Heart right ventricle (tissue), 16 donors: ENCODE data around the gene TAOK1. TPM values are rescaled to one million over a fixed set of nuclear protein-coding genes. Genes with fewer than 3 reads are reported as not detected.

Experiments used
- ATAC-seq, 8 donors: fragments of 200-7000 bp; cut with Tn5 transposase; one replicate each; pipeline ENCODE4 v1.9.1; 2020; ENCODE audit warnings: mild to moderate bottlenecking in 8 of 8, moderate library complexity in 8 of 8, moderate number of reproducible peaks in 1 of 8
- DNase-seq, 2 donors: peaks; one replicate each; pipeline ENCODE4 v3.0.0-alpha.2; 2020
- H3K27ac ChIP-seq, 10 donors: fragments of 200-600 bp; sonication (generic) in 2 of 10; one replicate each; pipeline versions ENCODE4 v1.5.0 to v1.8.0; 2020 to 2022; ENCODE audit warnings: mild to moderate bottlenecking in 3 of 10
- H3K27me3 ChIP-seq, 7 donors: fragments of 200-600 bp; one replicate each; pipeline ENCODE4 v1.8.0; 2021 to 2022; ENCODE audit warnings: mild to moderate bottlenecking in 2 of 7
- H3K36me3 ChIP-seq, 9 donors: fragments of 200-600 bp; sonication (generic) in 1 of 9; one replicate each; pipeline versions ENCODE4 v1.5.0 to v1.8.0; 2020 to 2022; ENCODE audit warnings: mild to moderate bottlenecking in 2 of 9
- H3K4me1 ChIP-seq, 9 donors: fragments of 200-600 bp; sonication (generic) in 1 of 9; one replicate each; pipeline versions ENCODE4 v1.5.0 to v1.8.0; 2020 to 2022; ENCODE audit warnings: mild to moderate bottlenecking in 4 of 9
- H3K4me3 ChIP-seq, 10 donors: fragments of 200-600 bp; sonication (generic) in 2 of 10; one replicate each; pipeline versions ENCODE4 v1.5.0 to v1.8.0; 2020 to 2022; ENCODE audit warnings: mild to moderate bottlenecking in 7 of 10, moderate library complexity in 2 of 10
- H3K9me3 ChIP-seq, 11 donors: fragments of 200-600 bp in 10 of 11; sonication (generic) in 2 of 11; one replicate each; pipeline versions ENCODE4 v1.5.0 to v1.8.0; 2013 to 2022; ENCODE audit warnings: mild to moderate bottlenecking in 2 of 11, control low read depth in 1 of 11, moderate library complexity in 1 of 11
- WGBS, 2 donors: extraction: QIAGEN DNeasy Blood & Tissue Kit; methylation state at CpG; one replicate each; pipeline ENCODE4 v1.1.7; 2013; ENCODE audit warnings: inconsistent platforms in 1 of 2; 5-methylcytosine and 5-hydroxymethylcytosine counted together
- intact Hi-C, 10 donors: fragments of 100-400 bp; cut with DNase I; formaldehyde crosslinking; loops; one replicate each; pipeline versions ENCODE4 v1.11.1 to v1.14.2; 2022
- polyA plus RNA-seq, 2 donors: library from polyadenylated mRNA; stranded (reverse); fragments of 200-250 nt; gene quantifications; one replicate each; pipeline ENCODE4 v1.2.3, GENCODE V29; 2013
- total RNA-seq, 10 donors: library from RNA; stranded (reverse); fragmentation: NEBNext Ultra II Directional in 3 of 10; extraction: Animal tissue kit (Norgen Biotek cat#: 25700) in 3 of 10; gene quantifications; one replicate each; pipeline versions ENCODE4 v1.2.1 to v1.2.4, GENCODE V29; 2021 to 2023
- TF ChIP-seq, protein P1 (sequence below), 9 donors: fragments of 200-600 bp; sonication (generic) in 2 of 9; IDR thresholded peaks; one replicate each; pipeline versions ENCODE4 v1.5.0 to v1.8.0; 2021 to 2022; ENCODE audit warnings: antibody characterized with exemption in 9 of 9, mild to moderate bottlenecking in 5 of 9, moderate library complexity in 1 of 9
- donor health status: Arrhythmogenic right ventricular cardiomyopathy.
- donor health status: ischemic (EF 13 %, LVEDD 7.1; RV severe dilation, severe dysfunction).
- donor health status: healthy with polysubstance abuse.
- donor health status: DM: no; HTN: yes; CAD: no.
- donor health status: DM: no; HTN: no; CAD: no.
- donor health status: ischemic (EF 25% LVEDD 6.9; RV normal size, moderate dysfunction).
- donor health status: ischemic (EF 25% LVEDD 5.7; RV mildly dilated, moderate dysfunction).
- donor health status: healthy.
- donor health status: DM: yes; HTN: yes; CAD: no.
- donor health status: Ischemic cardiomyopathy.
- donor health status: ischemic (EF 35%, LVEDD 5.7; RV mildly dilated, moderate dysfunction).
- donor health status: nonischemic (EF 11% LVEDD 7.7; RV severe dilation, severe dysfunction).
- donor health status: DM: yes; HTN: yes; CAD: no.
- donor health status: PGD.
- donor health status: ischemic (EF 29% LVEDD 5.4; RV normal size, mild dysfunction).
- donor health status: nonischemic (EF 23%, LVEDD 6.1; RV moderate dilation, normal function).

Gene TAOK1
- total and polyA plus RNA-seq, 12 donors: 6.4 to 86.9 (median 68.8) TPM

DNA sequence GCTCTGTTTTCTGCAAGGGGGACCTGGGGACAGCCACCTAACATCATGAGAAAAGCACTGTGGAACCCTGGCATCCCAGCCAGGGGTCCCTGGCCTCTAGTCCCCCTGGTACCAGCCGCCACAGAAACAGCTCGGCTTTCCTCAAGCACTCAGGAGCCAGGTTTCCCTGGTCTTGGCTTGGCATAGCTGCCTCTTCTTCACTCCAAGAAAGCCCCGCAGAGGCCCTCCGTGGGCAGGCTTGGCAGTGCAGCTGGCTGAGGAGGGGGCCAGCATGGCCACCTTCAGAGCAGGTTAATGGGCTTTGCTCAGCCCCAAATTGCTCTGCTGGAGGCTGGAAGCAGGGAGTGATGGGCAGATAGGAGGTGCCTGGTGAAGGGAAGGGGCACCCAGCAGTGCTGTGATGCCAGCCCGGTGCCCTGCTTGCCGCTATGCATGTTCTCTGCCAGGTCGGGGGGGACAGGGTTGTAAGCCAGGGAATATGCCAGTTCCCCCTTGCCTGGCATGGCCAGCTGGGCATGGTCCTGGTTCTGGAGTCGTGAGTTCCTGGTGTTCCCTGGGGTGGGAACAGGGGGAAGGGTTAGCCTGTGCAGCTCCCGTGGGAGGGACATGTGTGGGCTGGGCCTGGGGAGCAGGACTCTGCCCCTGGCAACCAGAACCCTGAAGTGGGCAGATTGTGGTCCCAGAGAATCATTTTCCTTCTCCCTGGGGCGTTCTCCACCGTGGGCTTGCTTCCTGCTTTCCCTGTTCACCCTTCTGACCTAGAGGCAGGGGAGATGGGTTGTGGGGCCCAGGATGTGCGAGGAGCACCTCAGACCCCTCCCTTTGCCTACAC is 206.0 kb downstream of the TAOK1 start:
- intact Hi-C loops: no loop called here
- H3K27me3 ChIP-seq: peaks cover 0 to 15% (median 0%) of the 10 kb centered on the region in 7 donors
- no peak for ATAC-seq
- H3K27ac ChIP-seq: peak overlapping the region in 1 of 10 donors; percentile 14
- peak in 1 of 2 donors; percentile 3 for DNase-seq
- WGBS, 2 donors: 76 to 87% methylated on average over 12 of the region's 12 CpGs
- TF ChIP-seq, protein P1, sequence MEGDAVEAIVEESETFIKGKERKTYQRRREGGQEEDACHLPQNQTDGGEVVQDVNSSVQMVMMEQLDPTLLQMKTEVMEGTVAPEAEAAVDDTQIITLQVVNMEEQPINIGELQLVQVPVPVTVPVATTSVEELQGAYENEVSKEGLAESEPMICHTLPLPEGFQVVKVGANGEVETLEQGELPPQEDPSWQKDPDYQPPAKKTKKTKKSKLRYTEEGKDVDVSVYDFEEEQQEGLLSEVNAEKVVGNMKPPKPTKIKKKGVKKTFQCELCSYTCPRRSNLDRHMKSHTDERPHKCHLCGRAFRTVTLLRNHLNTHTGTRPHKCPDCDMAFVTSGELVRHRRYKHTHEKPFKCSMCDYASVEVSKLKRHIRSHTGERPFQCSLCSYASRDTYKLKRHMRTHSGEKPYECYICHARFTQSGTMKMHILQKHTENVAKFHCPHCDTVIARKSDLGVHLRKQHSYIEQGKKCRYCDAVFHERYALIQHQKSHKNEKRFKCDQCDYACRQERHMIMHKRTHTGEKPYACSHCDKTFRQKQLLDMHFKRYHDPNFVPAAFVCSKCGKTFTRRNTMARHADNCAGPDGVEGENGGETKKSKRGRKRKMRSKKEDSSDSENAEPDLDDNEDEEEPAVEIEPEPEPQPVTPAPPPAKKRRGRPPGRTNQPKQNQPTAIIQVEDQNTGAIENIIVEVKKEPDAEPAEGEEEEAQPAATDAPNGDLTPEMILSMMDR (IDR thresholded peaks at IDR 0.05): no peak
- H3K9me3 ChIP-seq: no peaks in the 10 kb centered on the region
- no peaks in the 10 kb centered on the region for H3K36me3 ChIP-seq
- peaks cover 8 to 64% (median 42%) of the 10 kb centered on the region in 9 donors for H3K4me1 ChIP-seq
- H3K4me3 ChIP-seq: no peak overlapping the region

DNA sequence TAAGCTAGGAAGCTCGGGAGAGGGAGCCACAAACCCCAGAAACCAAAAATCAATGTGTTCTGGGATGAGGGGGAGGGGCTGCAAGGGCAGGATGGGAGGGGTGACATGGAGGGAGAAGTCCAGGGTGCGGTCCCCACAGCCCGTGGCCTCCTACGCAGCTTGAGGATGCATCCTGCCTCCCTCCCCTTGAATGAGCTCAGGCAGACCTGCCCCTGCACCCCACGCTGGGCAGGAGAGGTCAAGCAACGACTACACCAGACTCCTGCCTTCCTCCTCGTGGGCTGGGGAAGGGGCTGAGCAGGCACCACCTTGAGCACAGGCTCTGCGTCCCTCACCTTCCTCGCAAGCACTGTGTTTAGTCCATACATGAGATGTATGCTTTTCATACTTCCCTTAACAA is 206.6 kb downstream of the TAOK1 start:
- 54 to 62% methylated on average over 9 of the region's 9 CpGs for WGBS, 2 donors
- peaks cover 6 to 57% (median 35%) of the 10 kb centered on the region in 9 donors for H3K4me1 ChIP-seq
- DNase-seq: peak in 1 of 2 donors; percentile 54
- no peak overlapping the region for H3K4me3 ChIP-seq
- H3K36me3 ChIP-seq: no peaks in the 10 kb centered on the region
- intact Hi-C loops: no loop called here
- H3K9me3 ChIP-seq: no peaks in the 10 kb centered on the region
- H3K27ac ChIP-seq: peak overlapping the region in 1 of 10 donors; percentile 28
- peaks cover 0 to 15% (median 0%) of the 10 kb centered on the region in 7 donors for H3K27me3 ChIP-seq
- TF ChIP-seq, protein P1 (IDR thresholded peaks at IDR 0.05): no peak
- ATAC-seq: peak in 6 of 8 donors; percentile 23 to 73 (median 46)

DNA sequence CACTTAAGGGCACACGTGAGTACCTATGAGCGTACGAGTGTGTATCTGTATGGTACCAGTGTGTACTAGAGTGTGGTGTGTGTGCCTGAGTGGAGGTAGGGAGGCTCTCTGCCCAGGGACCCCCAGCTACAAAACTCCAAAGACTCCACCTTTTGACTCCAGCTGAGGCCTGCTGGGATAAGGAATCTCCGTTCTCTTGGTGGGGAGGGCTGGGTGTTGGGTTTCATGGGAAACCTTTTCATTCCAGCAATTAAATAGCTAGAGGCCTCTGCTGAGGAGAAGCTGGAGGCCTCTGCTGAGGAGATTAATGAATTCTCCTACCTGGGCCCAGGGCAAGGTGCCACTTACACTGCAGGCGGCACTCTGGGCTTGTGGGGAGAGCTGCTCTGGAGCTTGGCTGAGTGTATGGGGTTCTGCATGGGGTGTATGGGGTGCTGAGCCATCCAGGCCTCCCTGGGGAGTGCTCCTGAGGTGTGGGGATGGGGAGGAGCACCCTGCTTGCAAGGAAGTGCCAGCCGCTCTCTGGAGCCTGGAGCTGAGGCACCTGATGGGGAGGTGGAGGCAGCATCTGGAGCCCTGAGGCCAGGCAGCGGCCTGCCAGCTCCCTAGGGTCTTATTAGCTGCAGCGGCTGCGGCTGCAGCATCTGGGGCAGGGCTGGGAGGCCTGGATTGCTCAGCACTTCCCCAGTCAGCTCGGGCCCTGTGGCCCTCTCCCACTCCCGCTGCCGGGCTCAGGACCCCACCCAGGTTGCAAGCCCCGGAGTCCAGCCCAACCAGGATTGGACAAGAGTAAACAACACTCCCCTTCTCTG is 207.4 kb downstream of the TAOK1 start:
- Histone ChIP-seq H3K27ac (peak overlapping the region in 2 of 10 donors; percentile 3 to 9), H3K9me3 (no peaks in the 10 kb centered on the region), H3K4me1 (peaks cover 6 to 50% (median 28%) of the 10 kb centered on the region in 9 donors), H3K27me3 (peaks cover 0 to 15% (median 0%) of the 10 kb centered on the region in 7 donors), H3K4me3 (no peak overlapping the region), H3K36me3 (no peaks in the 10 kb centered on the region)
- DNase-seq: peak in 1 of 2 donors; percentile 4
- ATAC-seq: no peak
- 64 to 73% methylated on average over 13 of the region's 13 CpGs for WGBS, 2 donors
- TF ChIP-seq, protein P1 (IDR thresholded peaks at IDR 0.05): no peak
- intact Hi-C loops: no loop called here

Other genes starting within 250 kb of the TAOK1 start
- gene MYO18A, start 210.0 kb upstream of the TAOK1 start, total RNA-seq: 100 to 1,000 TPM; 217 to 408 (median 327) TPM
- 100 to 1,000 TPM in 1 of 2 donors, 10 to 100 TPM in 1; 61.4 to 442 TPM for gene MYO18A, start 210.0 kb upstream of the TAOK1 start, polyA plus RNA-seq
- gene CRYBA1, start 143.5 kb upstream of the TAOK1 start, total RNA-seq: not detected
- gene CRYBA1, start 143.5 kb upstream of the TAOK1 start, polyA plus RNA-seq: not detected
- 10 to 100 TPM; 32.1 to 58.3 (median 39.6) TPM for gene NUFIP2, start 96.2 kb upstream of the TAOK1 start, total RNA-seq
- 10 to 100 TPM in 1 of 2 donors, 1 to 10 TPM in 1; 7.1 to 11.5 TPM for gene NUFIP2, start 96.2 kb upstream of the TAOK1 start, polyA plus RNA-seq
- gene ABHD15, start 176.7 kb downstream of the TAOK1 start, total RNA-seq: 1 to 10 TPM; 4.4 to 9.0 (median 5.6) TPM
- gene ABHD15, start 176.7 kb downstream of the TAOK1 start, polyA plus RNA-seq: 1 to 10 TPM; 3.5 to 5.7 TPM
- 10 to 100 TPM; 24.0 to 41.6 (median 30.2) TPM for gene TP53I13, start 178.3 kb downstream of the TAOK1 start, total RNA-seq
- 100 to 1,000 TPM in 1 of 2 donors, 10 to 100 TPM in 1; 92.8 to 106 TPM for gene TP53I13, start 178.3 kb downstream of the TAOK1 start, polyA plus RNA-seq
- 10 to 100 TPM; 20.6 to 34.7 (median 28.1) TPM for gene GIT1, start 199.3 kb downstream of the TAOK1 start, total RNA-seq
- gene GIT1, start 199.3 kb downstream of the TAOK1 start, polyA plus RNA-seq: 10 to 100 TPM; 31.6 to 35.4 TPM
- 1 to 10 TPM; 2.5 to 9.1 (median 5.5) TPM for gene ANKRD13B, start 202.8 kb downstream of the TAOK1 start, total RNA-seq
- gene ANKRD13B, start 202.8 kb downstream of the TAOK1 start, polyA plus RNA-seq: 1 to 10 TPM; 6.2 to 9.7 TPM
- 100 to 1,000 TPM in 4 of 10 donors, 10 to 100 TPM in 6; 72.0 to 110 (median 90.9) TPM for gene CORO6, start 232.5 kb downstream of the TAOK1 start, total RNA-seq
- gene CORO6, start 232.5 kb downstream of the TAOK1 start, polyA plus RNA-seq: 100 to 1,000 TPM in 1 of 2 donors, 10 to 100 TPM in 1; 53.2 to 262 TPM